Amniotic epithelial cell (primary cell): ENCODE results near the gene TTC28.
"Not testable (repeated sequence)": the region's sequence is repeated elsewhere in the genome, so short reads cannot be mapped to it uniquely, and the experiment has no call there.

ENCODE experiments used
- DNase-seq: peaks from one replicate; pipeline ENCODE4 v3.0.0-alpha.2; 2010; ENCODE audit warnings: low read depth

Gene TTC28

DNA sequence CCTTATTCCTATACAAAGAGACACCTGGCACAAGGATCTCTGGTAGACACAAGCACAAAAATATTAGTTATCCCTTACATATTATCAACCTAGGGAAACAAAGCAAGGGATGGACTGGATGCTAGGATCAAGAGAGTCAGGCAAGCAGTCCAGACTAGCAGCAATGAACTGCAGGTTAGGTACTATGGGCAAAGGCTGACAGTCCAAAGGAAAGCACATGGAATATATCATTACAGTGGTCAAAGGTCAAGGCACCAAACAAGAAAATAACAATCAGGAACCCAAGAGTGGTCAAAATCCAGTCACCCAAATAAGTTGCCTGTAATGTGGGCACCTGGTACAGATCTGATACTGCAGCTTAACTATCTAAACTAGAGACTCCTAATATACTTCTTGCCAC, 77.7 kb downstream of the TTC28 start:
- no peak for DNase-seq

- peak; percentile 66 for DNase-seq
Measured at GRCh38 chr22:28600546-28601143, 79.0 kb downstream of the TTC28 start.

DNA sequence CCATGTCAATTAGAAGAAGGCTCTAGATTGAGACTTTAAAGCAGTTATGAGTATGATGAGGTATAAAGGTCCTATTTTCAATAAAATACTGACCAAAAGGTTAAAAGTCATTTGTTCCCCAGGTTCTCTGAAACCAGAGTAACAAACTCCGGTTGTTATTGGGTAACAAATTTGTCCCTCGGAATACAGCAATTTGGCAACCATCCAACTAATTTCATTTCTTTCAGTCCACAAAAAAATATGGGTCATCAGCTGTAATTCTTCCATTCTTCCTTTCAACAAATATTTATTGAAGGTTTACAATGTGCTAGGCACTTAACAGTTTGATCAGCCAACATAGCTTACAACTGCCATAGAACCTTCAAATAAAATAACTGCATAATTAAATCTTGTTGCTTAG, 79.9 kb downstream of the TTC28 start:
- DNase-seq, result no peak

DNA sequence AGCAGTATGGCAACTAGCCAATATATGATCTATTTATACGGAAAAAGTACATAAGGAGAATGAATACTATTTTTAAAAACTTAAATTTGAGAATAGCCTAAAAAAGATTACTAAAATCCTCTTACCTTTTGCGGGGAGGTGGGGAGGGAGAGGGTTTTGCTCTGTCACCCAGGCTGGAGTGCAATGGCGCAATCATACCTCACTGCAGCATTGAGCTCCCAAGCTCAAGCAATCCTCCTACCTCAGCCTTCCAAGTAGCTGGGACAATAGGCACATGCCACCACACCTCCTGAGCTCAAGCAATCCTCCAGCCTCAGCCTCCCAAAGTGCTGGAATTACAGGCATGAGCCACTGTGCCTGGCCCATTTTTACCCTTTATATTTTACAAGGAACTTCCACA, 82.0 kb downstream of the TTC28 start:
- DNase-seq, result no peak

- peak; percentile 74 for DNase-seq
Measured at GRCh38 chr22:28594797-28595462, 84.7 kb downstream of the TTC28 start.

GRCh38 chr22:28594076-28594796, 85.4 kb downstream of the TTC28 start:
- no peak for DNase-seq

DNA sequence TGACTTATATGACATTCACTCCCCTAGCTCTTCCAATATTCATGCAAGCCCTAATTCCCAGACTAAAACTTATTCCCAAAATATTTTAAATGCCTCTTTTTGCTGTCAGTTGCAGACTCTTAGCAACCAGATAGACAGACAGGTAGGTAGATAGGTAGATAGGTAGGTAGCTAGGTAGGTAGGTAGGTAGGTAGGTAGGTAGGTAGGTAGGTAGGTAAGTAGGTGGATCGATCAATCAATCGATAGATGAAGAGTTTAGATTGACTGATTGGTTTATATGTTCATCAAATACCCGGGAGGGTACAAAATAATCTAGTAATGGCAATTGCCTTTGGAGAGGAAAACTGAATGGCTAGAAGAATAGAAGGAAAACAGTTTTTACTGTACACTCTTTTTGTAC, 86.3 kb downstream of the TTC28 start:
- no peak for DNase-seq

DNA sequence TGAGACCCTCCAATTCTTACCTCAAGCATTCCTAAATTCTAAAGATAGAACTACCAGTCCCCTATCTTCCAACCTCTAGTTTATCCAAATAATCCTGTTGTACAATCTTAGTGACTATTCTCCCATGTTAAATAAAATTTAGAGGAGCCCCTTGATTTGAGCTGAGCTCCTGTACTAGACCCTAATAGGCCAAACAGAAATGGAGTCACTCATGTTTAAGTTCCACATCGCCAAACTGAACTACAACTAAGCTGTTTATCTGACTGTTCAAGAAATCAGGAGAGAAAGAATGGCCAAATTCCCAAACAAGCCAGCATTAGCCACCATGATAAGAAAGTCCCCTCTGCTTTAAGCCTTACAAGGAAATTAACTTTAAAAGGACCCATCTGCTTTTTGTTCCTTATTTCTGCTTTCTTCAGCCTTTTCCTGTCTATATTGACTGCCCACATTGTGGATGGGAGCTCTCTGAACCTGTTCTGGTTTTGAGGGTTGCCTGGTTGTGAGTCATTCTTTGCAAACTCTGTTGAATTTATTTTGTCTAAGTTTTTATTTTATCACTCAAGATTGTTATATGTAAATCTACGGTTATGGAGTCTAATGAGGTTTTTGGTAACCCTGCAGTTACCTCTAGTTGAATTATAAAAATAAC, 90.4 kb downstream of the TTC28 start:
- DNase-seq, result no peak

DNA sequence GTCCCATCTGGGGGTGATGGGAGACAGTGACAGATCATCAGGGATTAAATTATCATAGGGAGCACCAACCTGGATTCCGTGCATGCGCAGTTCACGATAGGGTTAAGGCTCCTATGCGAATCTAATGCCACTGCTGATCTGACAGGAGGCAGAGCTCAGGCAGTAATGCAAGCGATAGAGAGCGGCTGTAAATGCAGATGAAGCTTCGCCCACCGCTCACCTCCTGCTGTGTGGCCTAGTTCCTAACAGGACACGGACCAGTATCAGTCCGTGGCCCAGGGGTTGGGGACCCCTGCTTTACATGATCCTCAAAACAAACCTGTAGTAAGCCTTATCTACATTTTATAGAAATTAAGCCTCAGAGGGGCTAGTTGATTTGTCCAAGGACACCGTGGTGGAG, 94.3 kb downstream of the TTC28 start:
- DNase-seq, result no peak

- peak; percentile 68 for DNase-seq
Measured at GRCh38 chr22:28582806-28583205, 96.8 kb downstream of the TTC28 start.

GRCh38 chr22:28581016-28581415, 98.6 kb downstream of the TTC28 start:
- DNase-seq, result no peak

GRCh38 chr22:28576162-28576561, 103.5 kb downstream of the TTC28 start:
- no peak for DNase-seq

DNA sequence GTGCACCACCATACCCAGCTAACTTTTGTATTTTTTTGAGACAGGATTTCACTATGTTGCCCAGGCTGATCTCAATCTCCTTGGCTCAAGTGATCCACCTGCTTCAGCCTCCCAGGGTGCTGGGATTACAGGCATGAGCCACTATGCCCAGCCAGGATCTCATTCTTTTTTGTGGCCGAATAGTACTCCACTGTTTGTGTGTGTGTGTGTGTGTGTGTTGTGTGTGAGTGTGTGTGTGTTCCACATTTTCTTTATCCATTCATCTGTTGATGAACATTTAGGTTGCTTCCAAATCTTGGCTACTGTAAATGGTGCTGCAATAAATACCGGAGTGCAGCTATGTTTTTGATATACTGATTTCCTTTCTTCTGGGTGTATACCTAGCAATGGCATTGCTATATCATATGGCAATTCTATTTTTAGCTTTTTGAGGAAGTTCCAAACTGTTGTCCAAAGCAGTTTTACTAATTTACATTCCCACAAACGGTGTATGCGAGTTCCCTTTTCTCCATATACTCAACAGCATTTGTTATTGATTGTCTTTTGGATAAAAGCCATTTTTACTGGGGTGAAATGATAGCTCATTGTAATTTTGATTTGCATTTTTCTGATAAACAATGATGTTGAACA, 105.4 kb downstream of the TTC28 start:
- no peak for DNase-seq

- no peak for DNase-seq
Measured at GRCh38 chr22:28570696-28571373, 108.8 kb downstream of the TTC28 start.

DNA sequence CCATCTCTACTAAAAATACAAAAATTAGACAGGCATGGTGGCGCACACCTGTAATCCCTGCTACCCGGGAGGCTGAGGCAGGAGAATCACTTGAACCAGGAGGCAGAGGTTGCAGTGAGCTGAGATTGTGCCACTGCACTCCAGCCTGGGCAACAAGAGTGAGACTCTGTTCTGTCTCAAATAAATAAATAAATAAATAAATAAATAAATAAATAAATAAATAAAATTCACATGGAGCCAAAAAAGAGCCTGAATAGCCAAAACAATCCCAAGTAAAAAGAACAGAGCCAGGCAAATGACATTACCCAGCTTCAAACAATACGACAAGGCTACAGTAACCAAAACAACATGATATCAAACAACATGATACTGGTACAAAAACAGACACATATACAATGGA, 110.7 kb downstream of the TTC28 start:
- DNase-seq, result not testable (repeated sequence)

- DNase-seq, result no peak
Measured at GRCh38 chr22:28568099-28568498, 111.5 kb downstream of the TTC28 start.

DNA sequence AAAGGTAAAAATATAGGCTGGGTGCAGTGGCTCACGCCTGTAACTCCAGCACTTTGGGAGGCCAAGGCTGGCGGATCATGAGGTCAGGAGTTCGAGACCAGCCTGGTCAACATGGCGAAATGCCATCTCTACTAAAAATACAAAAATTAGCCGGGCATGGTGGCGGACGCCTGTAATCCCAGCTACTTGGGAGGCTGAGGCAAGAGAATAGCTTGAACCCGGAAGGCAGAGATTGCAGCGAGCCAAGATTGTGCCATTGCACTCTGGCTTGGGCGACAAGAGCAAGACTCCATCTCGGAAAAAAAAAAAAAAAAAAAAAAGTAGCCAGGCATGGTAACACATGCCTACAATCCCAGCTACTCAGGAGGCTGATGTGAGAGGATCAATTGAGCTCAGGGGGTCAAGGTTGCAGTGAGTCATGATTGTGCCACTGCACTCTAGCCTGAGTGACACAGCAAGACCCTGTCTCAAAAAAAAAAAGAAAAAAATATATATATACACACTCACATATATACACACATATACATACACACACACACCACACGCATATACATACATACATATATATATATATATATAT, 112.6 kb downstream of the TTC28 start:
- DNase-seq, result not testable (repeated sequence)

DNA sequence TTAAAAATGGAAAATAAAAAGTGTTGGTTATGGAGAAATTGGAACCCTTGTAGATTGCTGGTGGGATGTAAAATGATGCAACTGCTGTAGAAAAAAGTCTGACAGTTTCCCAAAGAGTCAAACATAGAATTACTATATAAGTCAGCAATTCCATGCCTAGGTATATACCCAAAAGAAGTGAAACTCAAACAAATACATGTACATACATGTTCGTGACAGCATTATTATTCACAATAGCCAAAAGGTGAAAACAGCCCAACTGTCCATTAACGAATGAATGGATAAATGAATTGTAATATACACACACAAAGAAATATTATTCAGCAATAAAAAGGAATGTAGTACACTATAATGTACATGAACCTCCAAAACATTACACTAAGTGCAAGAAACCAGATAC, 116.0 kb downstream of the TTC28 start:
- DNase-seq, result no peak

DNA sequence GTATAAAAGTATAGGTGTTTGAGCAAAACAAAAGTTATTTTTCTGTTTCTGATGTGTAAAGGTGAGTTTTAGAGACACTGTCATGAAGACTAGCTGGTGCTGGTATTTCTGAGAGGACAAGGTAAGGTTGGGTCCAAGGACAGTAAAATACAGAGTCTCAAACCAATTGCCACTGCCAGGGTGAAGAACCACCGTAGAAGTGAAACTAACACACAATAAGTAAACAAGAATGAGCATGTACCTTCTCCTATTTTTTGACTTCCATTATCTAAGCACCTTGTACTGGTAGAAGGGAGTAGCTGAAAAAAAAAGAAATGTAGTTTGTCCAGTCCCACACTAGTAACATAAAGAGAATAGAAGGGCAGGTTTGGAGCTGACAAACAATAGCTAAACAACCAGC, 117.3 kb downstream of the TTC28 start:
- DNase-seq, result no peak

DNA sequence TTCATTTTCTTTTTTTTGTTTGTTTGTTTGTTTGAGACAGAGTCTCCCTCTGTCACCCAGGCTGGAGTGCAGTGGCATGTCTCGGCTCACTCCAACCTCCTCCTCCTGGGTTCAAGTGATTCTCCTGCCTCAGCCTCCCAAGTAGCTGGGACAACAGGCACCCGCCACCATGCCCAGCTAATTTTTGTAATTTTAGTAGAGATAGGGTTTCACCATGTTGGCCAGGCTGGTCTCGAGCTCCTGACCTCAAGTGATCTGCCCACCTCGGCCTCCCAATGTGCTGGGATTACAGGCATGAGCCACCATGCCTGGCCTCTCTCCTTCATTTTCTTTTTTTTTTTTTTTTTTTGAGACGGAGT, 118.9 kb downstream of the TTC28 start:
- DNase-seq, result not testable (repeated sequence)

DNA sequence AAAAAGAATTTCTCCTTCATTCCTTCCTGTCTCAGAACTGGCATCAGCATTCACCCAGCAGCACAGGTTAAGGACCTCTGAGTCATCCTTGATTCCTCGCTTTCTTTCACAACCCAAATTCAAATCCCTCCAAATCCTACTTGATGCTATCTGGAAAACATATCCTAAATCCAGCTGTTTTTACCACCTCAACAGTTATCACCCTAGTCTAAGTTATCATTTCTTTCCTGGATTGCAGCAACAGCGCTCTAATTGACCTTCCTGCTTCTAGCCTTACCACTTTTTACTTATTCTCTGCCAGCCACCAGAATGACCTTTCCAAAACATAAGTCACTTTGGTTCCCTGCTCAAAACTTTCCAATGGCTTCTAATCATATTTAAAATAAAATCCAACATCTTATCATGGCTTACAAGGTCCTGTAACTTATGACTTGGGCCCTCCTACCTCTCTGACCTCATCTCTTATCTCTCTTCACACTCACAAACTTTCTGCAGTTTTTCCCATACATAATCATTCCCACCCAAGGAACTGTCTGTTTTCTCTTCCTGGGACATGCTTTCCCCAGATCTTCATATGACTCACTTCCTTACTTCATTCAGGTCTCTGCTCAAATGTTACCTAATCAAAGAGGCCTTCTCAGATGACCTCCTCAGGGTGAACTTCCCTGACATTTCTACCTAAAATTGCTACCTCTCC, 119.4 kb downstream of the TTC28 start:
- peak; percentile 99 for DNase-seq
